Fibroblast of pulmonary artery (primary cell): ENCODE data around the gene GALNT15.

Experiments used
- DNase-seq: peaks from one replicate; pipeline ENCODE4 v3.0.0-alpha.2; 2010; ENCODE audit warnings: low read depth
- H3K4me3 ChIP-seq: replicated peaks from 2 replicates; pipeline ENCODE4 v1.5.1; 2011; ENCODE audit warnings: low read depth, mild to moderate bottlenecking, control low read depth, low read length, moderate library complexity
- TF ChIP-seq, protein P1 (sequence below): IDR thresholded peaks from 2 replicates; pipeline ENCODE4 v1.5.1; 2011; ENCODE audit warnings: mild to moderate bottlenecking, control low read depth, low read length, inconsistent platforms; ENCODE audit errors: missing control alignments

Gene GALNT15

DNA sequence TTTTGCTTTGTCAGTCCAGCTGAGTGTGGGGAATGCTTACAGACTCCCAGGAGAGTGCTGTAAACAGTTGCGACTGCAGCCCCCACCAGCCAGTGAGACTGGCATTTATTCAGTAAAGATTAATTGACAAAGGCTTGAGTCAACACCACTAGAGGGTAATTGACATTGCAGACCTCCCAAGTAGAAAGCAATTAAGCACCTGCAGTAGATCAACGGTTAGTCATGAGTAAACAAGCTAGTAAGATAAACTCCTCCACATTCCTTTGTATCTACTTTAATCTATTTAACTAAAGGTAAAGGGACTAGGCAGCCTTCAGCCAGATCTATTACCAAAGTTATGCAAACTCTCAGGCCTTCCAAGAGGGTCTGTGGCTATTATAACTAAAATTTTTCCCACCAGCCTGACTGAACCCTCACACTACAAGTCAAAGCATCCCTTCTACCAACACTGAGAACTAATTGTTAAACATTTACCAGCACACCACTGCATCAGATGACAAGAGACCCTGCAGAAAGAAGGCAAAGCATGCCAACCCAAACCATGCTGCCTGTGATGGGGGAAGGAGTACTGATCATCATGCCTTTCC is 30.5 kb upstream of the GALNT15 start:
- no peak for DNase-seq
- TF ChIP-seq, protein P1, sequence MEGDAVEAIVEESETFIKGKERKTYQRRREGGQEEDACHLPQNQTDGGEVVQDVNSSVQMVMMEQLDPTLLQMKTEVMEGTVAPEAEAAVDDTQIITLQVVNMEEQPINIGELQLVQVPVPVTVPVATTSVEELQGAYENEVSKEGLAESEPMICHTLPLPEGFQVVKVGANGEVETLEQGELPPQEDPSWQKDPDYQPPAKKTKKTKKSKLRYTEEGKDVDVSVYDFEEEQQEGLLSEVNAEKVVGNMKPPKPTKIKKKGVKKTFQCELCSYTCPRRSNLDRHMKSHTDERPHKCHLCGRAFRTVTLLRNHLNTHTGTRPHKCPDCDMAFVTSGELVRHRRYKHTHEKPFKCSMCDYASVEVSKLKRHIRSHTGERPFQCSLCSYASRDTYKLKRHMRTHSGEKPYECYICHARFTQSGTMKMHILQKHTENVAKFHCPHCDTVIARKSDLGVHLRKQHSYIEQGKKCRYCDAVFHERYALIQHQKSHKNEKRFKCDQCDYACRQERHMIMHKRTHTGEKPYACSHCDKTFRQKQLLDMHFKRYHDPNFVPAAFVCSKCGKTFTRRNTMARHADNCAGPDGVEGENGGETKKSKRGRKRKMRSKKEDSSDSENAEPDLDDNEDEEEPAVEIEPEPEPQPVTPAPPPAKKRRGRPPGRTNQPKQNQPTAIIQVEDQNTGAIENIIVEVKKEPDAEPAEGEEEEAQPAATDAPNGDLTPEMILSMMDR, result no peak
- H3K4me3 ChIP-seq, result no peak overlapping the region

DNA sequence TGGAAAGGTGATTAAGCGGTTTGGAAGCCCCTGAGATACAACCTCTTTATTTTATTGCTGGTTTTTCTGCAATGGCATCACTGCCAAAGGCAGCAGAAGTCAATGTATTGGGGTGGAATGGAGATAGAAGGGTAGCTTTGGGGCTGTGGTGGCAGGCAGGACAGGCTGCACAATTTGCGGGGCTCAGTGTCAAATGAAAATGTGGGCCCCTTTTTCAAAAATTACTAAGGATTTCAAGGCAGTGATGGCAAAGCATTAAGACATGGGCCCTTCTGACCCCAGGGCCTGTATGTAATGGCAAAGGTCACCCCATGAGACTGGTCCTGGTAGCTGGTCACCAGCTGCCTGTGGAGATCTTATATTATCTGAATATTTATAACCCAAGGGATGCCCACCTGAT is 29.3 kb upstream of the GALNT15 start:
- DNase-seq, result no peak
- no peak overlapping the region for H3K4me3 ChIP-seq
- TF ChIP-seq, protein P1, result no peak

DNA sequence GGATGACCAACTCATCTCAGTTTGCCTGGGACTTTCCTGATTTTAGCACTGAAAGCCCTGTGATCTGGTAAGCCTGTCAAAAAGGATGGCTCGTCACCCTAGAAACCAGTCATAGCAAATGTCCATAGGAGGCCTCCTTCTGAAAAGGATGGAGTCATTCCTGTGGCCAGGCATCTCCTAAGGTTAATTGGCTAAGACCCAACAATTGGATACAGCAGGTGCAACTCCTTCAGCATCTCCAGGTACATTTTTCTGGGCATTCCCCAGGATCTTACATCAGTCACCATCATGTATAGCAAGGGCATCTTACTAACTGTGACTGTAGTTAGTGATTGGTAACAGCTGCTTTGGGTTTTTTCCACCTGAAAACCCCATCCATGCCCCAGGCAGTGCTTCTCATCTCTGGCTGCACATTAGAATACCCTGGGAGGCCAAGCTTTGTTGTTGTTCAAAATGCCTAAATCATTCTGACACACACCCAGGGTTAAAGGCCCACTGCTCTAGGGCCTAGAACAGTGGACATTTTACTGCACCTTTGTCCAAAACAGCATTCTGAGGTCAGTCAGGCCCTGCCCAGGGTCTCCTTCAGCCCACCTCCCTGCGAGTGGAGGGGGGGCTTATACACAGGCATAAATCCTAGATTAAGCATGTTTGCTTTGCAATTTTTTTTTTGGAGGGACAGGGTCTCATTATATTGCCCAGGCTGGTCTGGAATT is 28.3 kb upstream of the GALNT15 start:
- H3K4me3 ChIP-seq, result no peak overlapping the region
- TF ChIP-seq, protein P1, result no peak
- DNase-seq, result no peak

DNA sequence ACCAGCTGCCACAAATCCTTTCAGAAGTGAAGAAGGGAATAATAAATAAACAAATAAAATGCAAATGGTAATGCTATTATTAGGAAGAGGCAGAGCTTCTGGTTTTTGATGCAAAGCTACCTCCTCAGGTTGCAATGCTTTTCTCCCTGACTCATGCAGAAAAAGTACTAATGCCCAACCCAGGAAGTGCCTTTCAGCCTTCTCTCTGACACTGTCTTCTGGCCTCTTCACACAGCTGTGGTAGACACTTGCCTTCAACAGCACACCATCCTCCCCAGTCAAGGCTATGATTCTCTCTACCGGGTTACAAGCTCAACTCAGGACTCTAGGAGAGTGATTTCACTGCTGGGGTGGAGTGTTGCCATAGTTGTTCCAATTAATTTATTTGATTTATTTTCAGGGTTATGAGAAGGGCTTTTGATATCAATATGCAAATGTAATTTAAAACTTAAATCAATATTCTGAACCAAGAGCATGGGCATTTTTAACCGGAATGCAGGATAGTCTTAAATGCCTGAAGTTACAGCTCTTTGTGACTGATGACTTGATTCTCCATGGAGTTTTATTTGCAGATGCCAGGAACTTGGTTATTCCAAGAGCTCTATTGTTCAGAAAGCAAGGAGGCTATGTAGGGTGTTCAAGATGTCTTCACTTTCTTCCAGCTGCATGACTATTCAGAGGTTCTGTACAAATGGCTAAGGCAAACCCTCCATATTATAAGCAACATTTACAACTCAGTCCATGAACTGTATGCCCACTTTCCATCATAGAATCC is 27.1 kb upstream of the GALNT15 start:
- peak; percentile 54 for DNase-seq
- no peak overlapping the region for H3K4me3 ChIP-seq
- TF ChIP-seq, protein P1, result no peak

DNA sequence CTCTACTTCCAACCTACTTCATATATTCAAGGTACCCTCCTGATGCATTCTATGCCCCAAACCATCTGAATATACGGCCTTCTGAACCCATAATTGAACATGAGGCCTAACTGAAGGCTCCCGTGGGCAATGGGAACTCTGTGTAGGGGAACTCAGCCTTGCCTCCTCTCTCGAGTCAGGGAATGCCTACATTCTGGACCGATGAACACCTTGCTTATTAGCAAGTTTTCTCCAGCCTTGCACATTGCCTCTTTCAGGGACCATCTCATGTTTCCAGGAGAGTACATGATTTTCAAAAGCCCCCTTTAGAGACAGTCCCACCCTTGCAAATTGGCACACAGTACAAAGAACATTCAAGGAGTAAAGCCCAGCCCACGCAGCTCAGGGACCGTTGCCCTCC is 26.3 kb upstream of the GALNT15 start:
- DNase-seq, result no peak
- TF ChIP-seq, protein P1, result no peak
- H3K4me3 ChIP-seq, result no peak overlapping the region

DNA sequence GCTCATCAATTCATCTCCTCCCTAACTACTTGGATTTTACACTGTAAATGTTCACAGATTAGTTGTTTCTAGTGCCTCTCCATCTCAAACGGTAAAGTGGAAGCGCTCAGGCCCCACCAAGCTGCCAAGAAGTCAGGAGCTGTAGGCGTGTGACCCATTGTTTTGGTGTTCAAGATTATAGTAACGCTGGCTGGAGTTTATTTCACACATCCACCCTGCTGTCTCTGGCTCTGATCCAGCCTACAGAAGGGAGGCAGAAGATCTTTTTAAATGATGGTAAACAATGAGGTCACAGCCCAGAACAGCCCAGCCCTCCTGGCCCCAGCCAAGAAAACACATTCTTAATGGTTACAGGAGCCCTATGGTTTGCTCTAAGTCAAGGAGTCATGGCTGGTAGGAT is 25.7 kb upstream of the GALNT15 start:
- no peak overlapping the region for H3K4me3 ChIP-seq
- TF ChIP-seq, protein P1, result no peak
- peak; percentile 99 for DNase-seq
